Measurements from ENCODE around the gene ZKSCAN3.

GRCh38 chr6:28343898-28344677 lies 5.7 kb upstream of the ZKSCAN3 start:
- TF ChIP-seq, protein P1, sequence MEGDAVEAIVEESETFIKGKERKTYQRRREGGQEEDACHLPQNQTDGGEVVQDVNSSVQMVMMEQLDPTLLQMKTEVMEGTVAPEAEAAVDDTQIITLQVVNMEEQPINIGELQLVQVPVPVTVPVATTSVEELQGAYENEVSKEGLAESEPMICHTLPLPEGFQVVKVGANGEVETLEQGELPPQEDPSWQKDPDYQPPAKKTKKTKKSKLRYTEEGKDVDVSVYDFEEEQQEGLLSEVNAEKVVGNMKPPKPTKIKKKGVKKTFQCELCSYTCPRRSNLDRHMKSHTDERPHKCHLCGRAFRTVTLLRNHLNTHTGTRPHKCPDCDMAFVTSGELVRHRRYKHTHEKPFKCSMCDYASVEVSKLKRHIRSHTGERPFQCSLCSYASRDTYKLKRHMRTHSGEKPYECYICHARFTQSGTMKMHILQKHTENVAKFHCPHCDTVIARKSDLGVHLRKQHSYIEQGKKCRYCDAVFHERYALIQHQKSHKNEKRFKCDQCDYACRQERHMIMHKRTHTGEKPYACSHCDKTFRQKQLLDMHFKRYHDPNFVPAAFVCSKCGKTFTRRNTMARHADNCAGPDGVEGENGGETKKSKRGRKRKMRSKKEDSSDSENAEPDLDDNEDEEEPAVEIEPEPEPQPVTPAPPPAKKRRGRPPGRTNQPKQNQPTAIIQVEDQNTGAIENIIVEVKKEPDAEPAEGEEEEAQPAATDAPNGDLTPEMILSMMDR (IDR thresholded peaks at IDR 0.05): no peak
- TF ChIP-seq EZH2 (IDR thresholded peaks at IDR 0.05): no peak
